WTC11 (cell line): Measurements from ENCODE around the gene NADK2. TPM values are rescaled to one million over a fixed set of nuclear protein-coding genes. Genes with fewer than 3 reads are reported as not detected.
A peak's percentile ranks its signal among the peaks of the same experiment; 100 is the strongest.

Experiments used
- ATAC-seq: fragments of 200-7000 bp; cut with Tn5 transposase; 2 replicates; pipeline ENCODE4 v1.10.0; 2021; ENCODE audit warnings: mild to moderate bottlenecking, moderate library complexity
- CTCF ChIA-PET: fragments of 300-600 bp; sonication (Branson Sonifier 250); formaldehyde crosslinking; loops from one replicate; lab custom pipeline; 2021; ENCODE audit warnings: antibody characterized with exemption; lab: Charles Lee
- POLR2A ChIA-PET: fragments of 350-600 bp; sonication (Branson Sonifier 250); formaldehyde crosslinking; loops from one replicate; lab custom pipeline; 2021; ENCODE audit warnings: antibody characterized with exemption; lab: Charles Lee
- DNase-seq: peaks from one replicate; pipeline ENCODE4 v3.0.0; 2021; ENCODE audit warnings: low spot score
- H3K27ac Mint-ChIP-seq: 2 replicates; pipeline ENCODE4 v1.8.0; 2021; ENCODE audit warnings: mixed read lengths
- H3K27me3 Mint-ChIP-seq: 2 replicates; pipeline ENCODE4 v1.8.0; 2021; ENCODE audit warnings: low read depth, mild to moderate bottlenecking, moderate library complexity, mixed read lengths
- H3K36me3 Mint-ChIP-seq: 2 replicates; pipeline ENCODE4 v1.8.0; 2021; ENCODE audit warnings: mixed read lengths
- H3K4me1 Mint-ChIP-seq: 2 replicates; pipeline ENCODE4 v1.8.0; 2022; ENCODE audit warnings: mixed read lengths
- H3K4me3 Mint-ChIP-seq: 2 replicates; pipeline ENCODE4 v1.8.0; 2021; ENCODE audit warnings: mild to moderate bottlenecking, moderate library complexity, mixed read lengths
- H3K9me3 Mint-ChIP-seq: 2 replicates; pipeline ENCODE4 v1.8.0; 2021; ENCODE audit warnings: mixed read lengths
- AR ChIP-seq: fragments of 250-450 bp; sonication (Bioruptor Pico); IDR thresholded peaks from 2 replicates; pipeline ENCODE4 v1.9.0; 2021; ENCODE audit warnings: mild to moderate bottlenecking
- ATF1 ChIP-seq: sonication (generic); formaldehyde crosslinking; IDR thresholded peaks from 2 replicates; pipeline ENCODE4 v1.8.1; 2023; ENCODE audit warnings: mild to moderate bottlenecking, moderate library complexity, missing genetic modification reagents
- CDX4 ChIP-seq: fragments of 250-450 bp; sonication (Bioruptor Pico); IDR thresholded peaks from 2 replicates; pipeline ENCODE4 v1.9.0; 2021; ENCODE audit warnings: moderate library complexity, mild to moderate bottlenecking, inconsistent platforms, borderline replicate concordance
- FOXK1 ChIP-seq: sonication (generic); formaldehyde crosslinking; IDR thresholded peaks from 2 replicates; pipeline ENCODE4 v1.8.0; 2022; ENCODE audit warnings: mild to moderate bottlenecking, moderate library complexity, missing genetic modification reagents
- FOXP4 ChIP-seq: sonication (generic); formaldehyde crosslinking; IDR thresholded peaks from 2 replicates; pipeline ENCODE4 v1.8.0; 2022; ENCODE audit warnings: mild to moderate bottlenecking, missing genetic modification reagents
- GABPB1 ChIP-seq: sonication (generic); formaldehyde crosslinking; IDR thresholded peaks from 2 replicates; pipeline ENCODE4 v1.8.1; 2023; ENCODE audit warnings: mild to moderate bottlenecking, missing genetic modification reagents
- GTF2I ChIP-seq: fragments of 250-450 bp; sonication (Bioruptor Pico); conservative IDR thresholded peaks from 2 replicates; pipeline ENCODE4 v1.4.0; 2021; ENCODE audit warnings: mild to moderate bottlenecking
- HMGXB4 ChIP-seq: sonication (generic); formaldehyde crosslinking; IDR thresholded peaks from 2 replicates; pipeline ENCODE4 v1.8.1; 2023; ENCODE audit warnings: mild to moderate bottlenecking, moderate library complexity, missing genetic modification reagents
- MXD4 ChIP-seq: fragments of 250-450 bp; sonication (Bioruptor Pico); IDR thresholded peaks from 2 replicates; pipeline ENCODE4 v1.8.0; 2021; ENCODE audit warnings: mild to moderate bottlenecking, moderate library complexity, borderline replicate concordance
- NFATC4 ChIP-seq: fragments of 250-450 bp; sonication (Bioruptor Pico); IDR thresholded peaks from 2 replicates; pipeline ENCODE4 v1.9.0; 2021; ENCODE audit warnings: mild to moderate bottlenecking
- NFYB ChIP-seq: sonication (generic); formaldehyde crosslinking; conservative IDR thresholded peaks from 2 replicates; pipeline ENCODE4 v1.8.0; 2022; ENCODE audit warnings: low read depth, missing genetic modification reagents
- SMAD3 ChIP-seq: sonication (generic); formaldehyde crosslinking; IDR thresholded peaks from 2 replicates; pipeline ENCODE4 v1.8.0; 2022; ENCODE audit warnings: missing genetic modification reagents, mild to moderate bottlenecking, borderline replicate concordance
- ZNF396 ChIP-seq: fragments of 250-450 bp; sonication (Bioruptor Pico); IDR thresholded peaks from 2 replicates; pipeline ENCODE4 v1.8.0; 2021; ENCODE audit warnings: mild to moderate bottlenecking, moderate library complexity, borderline replicate concordance
- total RNA-seq: library from RNA; stranded (reverse); gene quantifications from 3 replicates; pipeline ENCODE4 v1.2.3, GENCODE V29; 2021

Gene NADK2
- total RNA-seq, 1 experiment from 2014 or later: 11.7 TPM

- TF ChIP-seq FOXP4 (CRISPR knock-in tag) (0 out of 2 replicates have a peak, but pooled peaks have one; percentile 27), FOXK1 (CRISPR knock-in tag) (no peak), HMGXB4 (CRISPR knock-in tag) (peak; percentile 76), AR (CRISPR knock-in tag) (no peak), SMAD3 (no peak), MXD4 (CRISPR knock-in tag) (no peak)
Measured at GRCh38 chr5:36240779-36241630, 720 bp downstream of the NADK2 start (continued).

- ATAC-seq (no peak), DNase-seq (no peak)
- POLR2A ChIA-PET: no interaction called here
- Mint-ChIP-seq H3K27me3 (peaks cover 26% of the 10 kb centered on the region), H3K4me1 (peaks cover 25% of the 10 kb centered on the region), H3K9me3 (no peaks in the 10 kb centered on the region), H3K36me3 (no peaks in the 10 kb centered on the region), H3K27ac (no peak overlapping the region), H3K4me3 (peak overlapping the region; percentile 77)
- TF ChIP-seq GABPB1 (CRISPR knock-in tag): 0 out of 2 replicates have a peak, but pooled peaks have one; percentile 22
- no peak for TF ChIP-seq CDX4
- CTCF ChIA-PET: no interaction called here
Measured at GRCh38 chr5:36239370-36240293, 2.1 kb downstream of the NADK2 start.

- no peaks in the 10 kb centered on the region for H3K36me3 Mint-ChIP-seq
- H3K4me3 Mint-ChIP-seq: no peak overlapping the region
- ChIA-PET CTCF (interaction anchor here (1.8 kb wide), 1 partner anchor 160 kb away, joined by 7 read pairs; no protein-coding TSS in a partner anchor), POLR2A (no interaction called here)
- H3K4me1 Mint-ChIP-seq: peaks cover 25% of the 10 kb centered on the region
- H3K27me3 Mint-ChIP-seq: peaks cover 16% of the 10 kb centered on the region
- DNase-seq (no peak), ATAC-seq (no peak)
- no peaks in the 10 kb centered on the region for H3K9me3 Mint-ChIP-seq
- TF ChIP-seq NFATC4 (CRISPR knock-in tag) (no peak), GTF2I (CRISPR knock-in tag) (no peak), ZNF396 (CRISPR knock-in tag) (no peak), SMAD3 (no peak), NFYB (CRISPR knock-in tag) (no peak), ATF1 (CRISPR knock-in tag) (no peak)
- H3K27ac Mint-ChIP-seq: no peak overlapping the region
Measured at GRCh38 chr5:36238502-36239295, 3.0 kb downstream of the NADK2 start.
